ENCODE results near the gene HABP2. TPM values are rescaled to one million over a fixed set of nuclear protein-coding genes. Genes with fewer than 3 reads are reported as not detected.

The HABP2 gene
- total RNA-seq, 1 donor from 2014 or later: not detected

DNA sequence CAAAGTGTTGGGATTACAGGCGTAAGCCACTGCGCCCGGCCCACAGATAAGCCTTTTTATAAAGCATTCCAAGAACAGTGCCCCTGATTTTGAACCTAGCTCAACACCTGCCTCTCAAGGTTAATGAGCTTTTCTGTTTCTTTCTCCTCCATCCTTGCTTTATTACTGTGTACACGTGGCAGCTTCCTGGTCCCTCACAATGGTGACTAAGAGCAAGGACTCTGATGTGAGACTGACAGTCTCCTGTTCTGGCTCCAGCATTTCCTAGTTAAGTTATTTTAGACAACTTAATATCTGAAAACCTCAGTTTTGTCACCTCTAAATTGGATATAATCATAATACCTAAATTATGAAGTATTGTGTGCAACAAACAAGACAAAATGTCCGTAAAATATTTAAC, 9.9 kb downstream of the HABP2 start:
- Mint-ChIP-seq H3K4me1 (peaks cover 24% of the 10 kb centered on the region), H3K9me3 (no peaks in the 10 kb centered on the region), H3K4me3 (no peak overlapping the region), H3K27me3 (ENCODE audit: low read depth) (peaks cover 37% of the 10 kb centered on the region), H3K27ac (ENCODE audit: unreplicated experiment) (no peak overlapping the region), H3K36me3 (ENCODE audit: low read depth) (no peaks in the 10 kb centered on the region)
- no peak for DNase-seq (ENCODE audit: low read depth, low spot score)
- TF ChIP-seq CTCF (conservative IDR thresholded peaks at IDR 0.05): no peak

DNA sequence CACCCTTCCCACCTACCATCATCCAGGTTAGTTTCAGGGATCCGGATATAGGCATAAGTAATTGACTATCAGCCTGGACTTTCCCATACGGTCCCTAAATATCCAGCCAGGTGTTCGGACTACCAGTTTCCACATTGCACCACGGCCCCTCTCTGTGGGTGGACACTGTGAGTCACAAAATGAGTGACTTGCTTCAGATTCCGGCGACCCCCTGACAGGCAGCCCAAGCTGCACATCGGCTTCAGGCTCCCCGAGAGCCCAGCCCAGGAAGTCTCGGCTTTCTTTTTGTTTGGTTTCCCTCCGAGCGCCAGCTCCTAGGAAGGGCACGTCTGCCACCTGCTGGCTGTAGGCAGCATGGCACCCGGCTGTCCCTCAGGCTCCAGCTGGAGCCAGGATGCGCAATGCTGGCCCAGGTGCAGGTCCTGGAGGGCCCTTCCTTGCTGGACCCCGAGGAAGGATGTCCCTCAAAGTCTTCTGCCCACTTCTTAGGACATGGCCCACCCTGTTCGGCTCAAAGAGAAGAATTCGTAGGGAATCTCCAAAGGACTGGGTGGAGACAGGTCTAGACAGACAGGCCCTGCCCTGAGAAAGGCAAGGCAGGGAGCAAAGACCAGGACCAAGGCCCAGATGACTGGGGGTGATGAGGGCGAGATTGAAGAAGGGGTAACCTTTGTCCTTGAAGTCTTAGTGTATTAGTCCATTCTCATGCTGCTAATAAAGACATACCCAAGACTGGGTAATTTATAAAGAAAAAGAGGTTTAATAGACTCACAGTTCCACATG, 10.6 kb downstream of the HABP2 start:
- H3K36me3 Mint-ChIP-seq (ENCODE audit: low read depth): no peaks in the 10 kb centered on the region
- H3K4me1 Mint-ChIP-seq: peaks cover 16% of the 10 kb centered on the region
- peak overlapping the region; percentile 55 for H3K4me3 Mint-ChIP-seq
- peak; percentile 85 for DNase-seq (ENCODE audit: low read depth, low spot score)
- no peaks in the 10 kb centered on the region for H3K9me3 Mint-ChIP-seq
- peak overlapping the region; percentile 74 for H3K27ac Mint-ChIP-seq (ENCODE audit: unreplicated experiment)
- peaks cover 29% of the 10 kb centered on the region for H3K27me3 Mint-ChIP-seq (ENCODE audit: low read depth)
- TF ChIP-seq CTCF (conservative IDR thresholded peaks at IDR 0.05): peak; percentile 95

- TF ChIP-seq CTCF (conservative IDR thresholded peaks at IDR 0.05): no peak
- Mint-ChIP-seq H3K36me3 (ENCODE audit: low read depth) (no peaks in the 10 kb centered on the region), H3K4me1 (peaks cover 10% of the 10 kb centered on the region), H3K9me3 (no peaks in the 10 kb centered on the region), H3K27ac (ENCODE audit: unreplicated experiment) (no peak overlapping the region), H3K27me3 (ENCODE audit: low read depth) (peaks cover 12% of the 10 kb centered on the region), H3K4me3 (no peak overlapping the region)
- DNase-seq (ENCODE audit: low read depth, low spot score): no peak
These were observed 12.5 kb downstream of the HABP2 start for GRCh38 chr10:113565364-113565763.

DNA sequence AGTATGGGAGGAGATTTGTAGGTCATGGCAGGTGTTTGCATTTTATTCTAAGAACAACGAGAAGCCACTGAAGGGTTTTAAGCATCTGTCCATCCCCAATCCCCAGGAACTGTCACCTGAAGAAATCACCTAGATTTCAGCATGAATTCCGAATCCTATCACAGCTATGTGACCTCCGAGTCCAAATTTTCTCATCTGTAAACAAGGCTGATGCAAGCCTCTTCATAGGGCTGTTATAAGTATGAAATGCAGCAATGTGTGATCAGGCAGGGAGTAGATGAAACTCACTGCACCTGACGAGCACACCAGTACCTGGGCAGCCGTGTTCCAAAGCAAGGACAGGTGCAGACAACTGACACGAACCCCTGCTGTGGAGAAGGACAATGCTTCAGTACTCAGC, 14.0 kb downstream of the HABP2 start:
- Mint-ChIP-seq H3K9me3 (no peaks in the 10 kb centered on the region), H3K27ac (ENCODE audit: unreplicated experiment) (no peak overlapping the region), H3K4me3 (no peak overlapping the region), H3K27me3 (ENCODE audit: low read depth) (peaks cover 3% of the 10 kb centered on the region), H3K4me1 (peaks cover 10% of the 10 kb centered on the region), H3K36me3 (ENCODE audit: low read depth) (no peaks in the 10 kb centered on the region)
- no peak for TF ChIP-seq CTCF (conservative IDR thresholded peaks at IDR 0.05)
- no peak for DNase-seq (ENCODE audit: low read depth, low spot score)

DNA sequence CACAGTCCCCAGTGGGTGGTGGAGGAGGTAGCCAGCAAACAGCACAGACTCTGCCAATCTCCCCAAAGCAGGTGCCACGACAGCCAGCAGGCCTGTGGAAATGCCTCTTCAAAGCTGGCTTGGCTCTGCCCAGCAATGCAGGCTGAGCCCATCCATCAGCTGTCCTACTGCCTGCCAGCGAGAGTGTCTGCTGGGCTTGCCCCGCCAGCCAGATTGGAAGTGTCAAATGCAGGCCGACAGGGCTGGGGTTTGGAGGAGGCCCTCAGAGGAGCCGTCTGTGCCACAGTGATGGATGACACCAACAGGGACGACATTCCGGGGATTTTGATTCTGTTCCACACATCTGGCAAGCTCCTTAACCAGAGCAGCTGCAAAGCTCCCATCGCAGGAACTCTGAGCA, 16.7 kb downstream of the HABP2 start:
- no peak for DNase-seq (ENCODE audit: low read depth, low spot score)
- Mint-ChIP-seq H3K27me3 (ENCODE audit: low read depth) (no peaks in the 10 kb centered on the region), H3K9me3 (no peaks in the 10 kb centered on the region), H3K4me1 (no peaks in the 10 kb centered on the region), H3K4me3 (no peak overlapping the region), H3K27ac (ENCODE audit: unreplicated experiment) (no peak overlapping the region), H3K36me3 (ENCODE audit: low read depth) (no peaks in the 10 kb centered on the region)
- TF ChIP-seq CTCF (conservative IDR thresholded peaks at IDR 0.05): no peak
